ENCODE data around the gene KIAA1958. TPM values are rescaled to one million over a fixed set of nuclear protein-coding genes. Genes with fewer than 3 reads are reported as not detected.
A peak's percentile ranks its signal among the peaks of the same experiment; 100 is the strongest.
"Not testable (repeated sequence)": the region's sequence is repeated elsewhere in the genome, so short reads cannot be mapped to it uniquely, and the experiment has no call there.

KIAA1958 gene
- total and polyA plus RNA-seq, 5 donors from 2014 or later, result 0.41 to 3.1 (median 1.3) TPM

- Histone ChIP-seq H3K4me3 (ENCODE audit: low read depth, low read length) (no peak overlapping the region), H3K27me3 (ENCODE audit: control insufficient read depth, insufficient read depth, low read length) (no peaks in the 10 kb centered on the region), H3K9me3 (ENCODE audit: control insufficient read depth in 2 of 2, low read length in 2 of 2) (no peaks in the 10 kb centered on the region), H3K36me3 (ENCODE audit: control insufficient read depth, insufficient read depth, low read length) (no peaks in the 10 kb centered on the region), H3K4me1 (ENCODE audit: control insufficient read depth, insufficient read depth, low read length, poor library complexity, severe bottlenecking) (no peaks in the 10 kb centered on the region), H3K27ac (ENCODE audit: insufficient read depth, low read length, poor library complexity, severe bottlenecking) (no peak overlapping the region)
- ATAC-seq (ENCODE audit: low read depth in 2 of 2) (no peak), DNase-seq (no peak)
- no peak overlapping the region for H3K27ac Mint-ChIP-seq
- H3K36me3 Mint-ChIP-seq, result peaks cover 24% of the 10 kb centered on the region
- H3K27me3 Mint-ChIP-seq, result no peaks in the 10 kb centered on the region
- no peaks in the 10 kb centered on the region for H3K9me3 Mint-ChIP-seq
- H3K4me3 Mint-ChIP-seq, result no peak overlapping the region
- peaks cover 0 to 6% (median 0%) of the 10 kb centered on the region in 4 donors for H3K4me1 Mint-ChIP-seq
Measured at GRCh38 chr9:112572416-112572815, 85.8 kb downstream of the KIAA1958 start.

GRCh38 chr9:112574008-112574407 lies 87.4 kb downstream of the KIAA1958 start:
- Mint-ChIP-seq H3K4me3 (no peak overlapping the region), H3K36me3 (peaks cover 24% of the 10 kb centered on the region), H3K9me3 (no peaks in the 10 kb centered on the region), H3K4me1 (peaks cover 0 to 6% (median 0%) of the 10 kb centered on the region in 4 donors), H3K27me3 (no peaks in the 10 kb centered on the region), H3K27ac (peak overlapping the region in 1 of 3 donors; percentile 28)
- Histone ChIP-seq H3K27me3 (ENCODE audit: control insufficient read depth, insufficient read depth, low read length) (no peaks in the 10 kb centered on the region), H3K36me3 (ENCODE audit: control insufficient read depth, insufficient read depth, low read length) (no peaks in the 10 kb centered on the region), H3K4me3 (ENCODE audit: low read depth, low read length) (no peak overlapping the region), H3K9me3 (ENCODE audit: control insufficient read depth in 2 of 2, low read length in 2 of 2) (no peaks in the 10 kb centered on the region), H3K4me1 (ENCODE audit: control insufficient read depth, insufficient read depth, low read length, poor library complexity, severe bottlenecking) (no peaks in the 10 kb centered on the region), H3K27ac (ENCODE audit: insufficient read depth, low read length, poor library complexity, severe bottlenecking) (no peak overlapping the region)
- ATAC-seq (ENCODE audit: low read depth in 2 of 2) (no peak), DNase-seq (no peak)

GRCh38 chr9:112575107-112575506 lies 88.5 kb downstream of the KIAA1958 start:
- H3K9me3 Mint-ChIP-seq, result no peaks in the 10 kb centered on the region
- H3K27ac Mint-ChIP-seq, result no peak overlapping the region
- H3K4me1 Mint-ChIP-seq, result peaks cover 0 to 5% (median 0%) of the 10 kb centered on the region in 4 donors

GRCh38 chr9:112581469-112582176 lies 95.0 kb downstream of the KIAA1958 start:
- ATAC-seq (ENCODE audit: low read depth in 2 of 2) (no peak), DNase-seq (no peak)
- Histone ChIP-seq H3K27me3 (ENCODE audit: control insufficient read depth, insufficient read depth, low read length) (no peaks in the 10 kb centered on the region), H3K4me1 (ENCODE audit: control insufficient read depth, insufficient read depth, low read length, poor library complexity, severe bottlenecking) (no peaks in the 10 kb centered on the region), H3K36me3 (ENCODE audit: control insufficient read depth, insufficient read depth, low read length) (no peaks in the 10 kb centered on the region), H3K27ac (ENCODE audit: insufficient read depth, low read length, poor library complexity, severe bottlenecking) (no peak overlapping the region), H3K4me3 (ENCODE audit: low read depth, low read length) (no peak overlapping the region), H3K9me3 (ENCODE audit: control insufficient read depth in 2 of 2, low read length in 2 of 2) (no peaks in the 10 kb centered on the region)
- no peaks in the 10 kb centered on the region for H3K36me3 Mint-ChIP-seq
- no peaks in the 10 kb centered on the region for H3K27me3 Mint-ChIP-seq
- no peaks in the 10 kb centered on the region for H3K9me3 Mint-ChIP-seq
- no peak overlapping the region for H3K27ac Mint-ChIP-seq
- no peaks in the 10 kb centered on the region for H3K4me1 Mint-ChIP-seq
- H3K4me3 Mint-ChIP-seq, result no peak overlapping the region

More at GRCh38 chr9:112575107-112575506, 88.5 kb downstream of the KIAA1958 start:
- Histone ChIP-seq H3K27ac (ENCODE audit: insufficient read depth, low read length, poor library complexity, severe bottlenecking) (no peak overlapping the region), H3K4me3 (ENCODE audit: low read depth, low read length) (no peak overlapping the region), H3K4me1 (ENCODE audit: control insufficient read depth, insufficient read depth, low read length, poor library complexity, severe bottlenecking) (no peaks in the 10 kb centered on the region), H3K27me3 (ENCODE audit: control insufficient read depth, insufficient read depth, low read length) (no peaks in the 10 kb centered on the region), H3K9me3 (ENCODE audit: control insufficient read depth in 2 of 2, low read length in 2 of 2) (no peaks in the 10 kb centered on the region), H3K36me3 (ENCODE audit: control insufficient read depth, insufficient read depth, low read length) (no peaks in the 10 kb centered on the region)
- DNase-seq (no peak), ATAC-seq (ENCODE audit: low read depth in 2 of 2) (no peak)
- no peaks in the 10 kb centered on the region for H3K27me3 Mint-ChIP-seq
- H3K36me3 Mint-ChIP-seq, result peaks cover 24% of the 10 kb centered on the region
- H3K4me3 Mint-ChIP-seq, result no peak overlapping the region

GRCh38 chr9:112582371-112583262 lies 96.0 kb downstream of the KIAA1958 start:
- H3K9me3 ChIP-seq (ENCODE audit: control insufficient read depth in 2 of 2, low read length in 2 of 2), result no peaks in the 10 kb centered on the region
- ATAC-seq (ENCODE audit: low read depth in 2 of 2), result no peak
- H3K4me1 ChIP-seq (ENCODE audit: control insufficient read depth, insufficient read depth, low read length, poor library complexity, severe bottlenecking), result no peaks in the 10 kb centered on the region
- no peaks in the 10 kb centered on the region for H3K36me3 ChIP-seq (ENCODE audit: control insufficient read depth, insufficient read depth, low read length)
- no peaks in the 10 kb centered on the region for H3K36me3 Mint-ChIP-seq
- H3K27ac Mint-ChIP-seq, result no peak overlapping the region
- H3K27me3 Mint-ChIP-seq, result no peaks in the 10 kb centered on the region
- DNase-seq, result no peak
- H3K9me3 Mint-ChIP-seq, result no peaks in the 10 kb centered on the region
- no peak overlapping the region for H3K27ac ChIP-seq (ENCODE audit: insufficient read depth, low read length, poor library complexity, severe bottlenecking)
- no peak overlapping the region for H3K4me3 Mint-ChIP-seq
- H3K4me3 ChIP-seq (ENCODE audit: low read depth, low read length), result no peak overlapping the region
- H3K27me3 ChIP-seq (ENCODE audit: control insufficient read depth, insufficient read depth, low read length), result no peaks in the 10 kb centered on the region
- no peaks in the 10 kb centered on the region for H3K4me1 Mint-ChIP-seq

GRCh38 chr9:112586599-112587155 lies 100.0 kb downstream of the KIAA1958 start:
- H3K9me3 ChIP-seq (ENCODE audit: control insufficient read depth in 2 of 2, low read length in 2 of 2), result no peaks in the 10 kb centered on the region
- H3K36me3 ChIP-seq (ENCODE audit: control insufficient read depth, insufficient read depth, low read length), result no peaks in the 10 kb centered on the region
- DNase-seq, result no peak
- H3K27ac Mint-ChIP-seq, result no peak overlapping the region
- H3K4me3 Mint-ChIP-seq, result no peak overlapping the region
- H3K4me1 Mint-ChIP-seq, result peaks cover 0 to 3% (median 0%) of the 10 kb centered on the region in 4 donors
- H3K4me3 ChIP-seq (ENCODE audit: low read depth, low read length), result no peak overlapping the region
- no peaks in the 10 kb centered on the region for H3K36me3 Mint-ChIP-seq
- H3K4me1 ChIP-seq (ENCODE audit: control insufficient read depth, insufficient read depth, low read length, poor library complexity, severe bottlenecking), result no peaks in the 10 kb centered on the region
- no peaks in the 10 kb centered on the region for H3K27me3 ChIP-seq (ENCODE audit: control insufficient read depth, insufficient read depth, low read length)
- no peak for ATAC-seq (ENCODE audit: low read depth in 2 of 2)
- H3K9me3 Mint-ChIP-seq, result no peaks in the 10 kb centered on the region
- no peak overlapping the region for H3K27ac ChIP-seq (ENCODE audit: insufficient read depth, low read length, poor library complexity, severe bottlenecking)
- H3K27me3 Mint-ChIP-seq, result peaks cover 5% of the 10 kb centered on the region

GRCh38 chr9:112591875-112592274 lies 105.2 kb downstream of the KIAA1958 start:
- H3K9me3 Mint-ChIP-seq; H3K4me1 ChIP-seq (ENCODE audit: control insufficient read depth, insufficient read depth, low read length, poor library complexity, severe bottlenecking); DNase-seq; H3K4me1 Mint-ChIP-seq; H3K27ac Mint-ChIP-seq; H3K36me3 Mint-ChIP-seq; H3K27me3 ChIP-seq (ENCODE audit: control insufficient read depth, insufficient read depth, low read length); H3K36me3 ChIP-seq (ENCODE audit: control insufficient read depth, insufficient read depth, low read length); ATAC-seq (ENCODE audit: low read depth in 2 of 2); H3K9me3 ChIP-seq (ENCODE audit: control insufficient read depth in 2 of 2, low read length in 2 of 2); H3K27ac ChIP-seq (ENCODE audit: insufficient read depth, low read length, poor library complexity, severe bottlenecking); H3K27me3 Mint-ChIP-seq; H3K4me3 Mint-ChIP-seq; H3K4me3 ChIP-seq (ENCODE audit: low read depth, low read length): not testable (repeated sequence)
